Right lobe of liver (tissue), 6 donors: ENCODE data around the gene B4GALNT3. TPM values are rescaled to one million over a fixed set of nuclear protein-coding genes. Genes with fewer than 3 reads are reported as not detected.

Source experiments
- ATAC-seq, 4 donors: fragments of 200-7000 bp; cut with Tn5 transposase; one replicate each; pipeline ENCODE4 v1.9.1; 2020; ENCODE audit warnings: mild to moderate bottlenecking in 4 of 4, moderate library complexity in 4 of 4
- DNase-seq, 3 donors: peaks; one replicate each; pipeline ENCODE4 v3.0.0-alpha.2; 2020
- H3K27ac ChIP-seq, 3 donors: fragments of 200-600 bp; one replicate each; pipeline ENCODE4 v1.8.0; 2022
- H3K27me3 ChIP-seq, 2 donors: fragments of 200-600 bp; one replicate each; pipeline ENCODE4 v1.8.0; 2022
- H3K36me3 ChIP-seq, 4 donors: fragments of 200-600 bp; sonication (generic) in 1 of 4; one replicate each; pipeline versions ENCODE4 v1.5.1 to v1.8.0; 2017 to 2022; ENCODE audit warnings: control low read depth in 1 of 4
- H3K4me1 ChIP-seq, 4 donors: fragments of 200-600 bp; sonication (generic) in 1 of 4; one replicate each; pipeline versions ENCODE4 v1.5.1 to v1.8.0; 2017 to 2022; ENCODE audit warnings: control low read depth in 1 of 4
- H3K4me3 ChIP-seq, 3 donors: fragments of 200-600 bp; one replicate each; pipeline ENCODE4 v1.8.0; 2022
- H3K9me3 ChIP-seq, 4 donors: fragments of 200-600 bp; sonication (generic) in 1 of 4; one replicate each; pipeline versions ENCODE4 v1.5.1 to v1.8.0; 2017 to 2022; ENCODE audit warnings: control low read depth in 1 of 4
- POLR2A ChIP-seq: fragments of 450-650 bp; IDR thresholded peaks from one replicate; pipeline ENCODE4 v1.6.1; 2017; ENCODE audit warnings: antibody characterized with exemption, mild to moderate bottlenecking
- WGBS: methylation state at CpG from one replicate; pipeline ENCODE4 v1.1.6; 2018; ENCODE audit warnings: low coverage, low lambda C conversion rate; ENCODE audit not compliant: insufficient coverage; ENCODE audit errors: missing lambda C conversion rate; 5-methylcytosine and 5-hydroxymethylcytosine counted together
- intact Hi-C, 2 donors: fragments of 100-400 bp; cut with DNase I; formaldehyde crosslinking; loops; one replicate each; pipeline versions ENCODE4 v1.11.2 to v1.14.1; 2022
- total RNA-seq, 6 experiments: library from RNA; depleted of rRNA in 2 of 6; stranded (reverse); fragments of >200 nt in 2 of 6; fragmentation: NEBNext Ultra II Directional in 3 of 6; extraction: Animal tissue kit (Norgen Biotek cat#: 25700) in 3 of 6; gene quantifications; one replicate each; pipeline versions ENCODE4 v1.1.0 to v1.2.4, GENCODE V29; 2016 to 2023
- TF ChIP-seq, protein P1 (sequence below), 4 donors: fragments of 200-600 bp in 3 of 4; fragments of 450-650 bp in 1 of 4; IDR thresholded peaks; one replicate each; pipeline versions ENCODE4 v1.5.1 to v1.8.0; 2016 to 2022; ENCODE audit warnings: antibody characterized with exemption in 4 of 4, mild to moderate bottlenecking in 2 of 4
- donor health status: DM: no; HTN: yes; CAD: no.
- donor health status: DM: no; HTN: no; CAD: no.
- donor health status: DM: no; HTN: no; CAD: no.
- donor health status: DM: no; HTN: yes; CAD: no.
- donor health status: DM: no; HTN: yes; CAD: no.

The B4GALNT3 gene
- total RNA-seq, 6 experiments from 2014 or later, result 0.12 to 2.0 (median 0.38) TPM

DNA sequence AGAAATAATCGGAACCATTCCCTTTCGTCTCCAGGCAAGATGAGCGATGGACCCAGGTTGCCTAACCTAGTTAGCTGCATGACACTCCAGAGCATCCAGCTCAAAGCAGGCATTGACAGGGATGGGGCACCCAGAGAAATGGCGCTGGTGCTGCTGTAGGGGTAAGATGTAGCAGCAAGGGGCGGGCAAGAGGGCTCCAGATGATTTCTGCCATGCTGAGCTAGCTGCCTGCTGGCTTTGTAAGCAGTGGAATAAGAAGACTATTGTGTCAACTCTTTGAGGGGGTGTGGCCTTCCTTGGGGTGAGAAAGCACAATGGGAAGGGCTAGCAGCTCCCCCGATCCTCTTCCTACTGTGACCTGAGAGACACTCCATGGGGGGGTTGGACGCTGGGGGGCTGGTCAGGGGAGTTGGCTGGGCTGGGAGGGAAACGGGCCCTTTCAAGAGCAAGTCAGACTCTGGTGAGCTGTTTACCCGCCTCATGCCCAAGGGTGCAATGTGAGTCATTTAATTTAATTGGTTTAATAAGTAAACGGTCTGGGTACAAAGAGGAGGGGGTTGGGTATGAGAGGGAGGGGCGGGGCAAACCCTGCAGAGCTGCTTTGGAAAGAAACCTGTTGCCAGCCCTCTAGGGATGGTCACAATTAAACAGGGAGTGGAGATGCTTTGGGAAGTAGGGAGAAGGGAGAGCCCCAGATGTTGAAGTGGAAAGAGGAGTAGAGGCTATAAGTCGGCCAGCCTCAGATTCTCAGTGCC is 50.5 kb downstream of the B4GALNT3 start:
- no peaks in the 10 kb centered on the region for H3K4me1 ChIP-seq
- H3K4me3 ChIP-seq, result no peak overlapping the region
- TF ChIP-seq POLR2A, result no peak
- TF ChIP-seq, protein P1, sequence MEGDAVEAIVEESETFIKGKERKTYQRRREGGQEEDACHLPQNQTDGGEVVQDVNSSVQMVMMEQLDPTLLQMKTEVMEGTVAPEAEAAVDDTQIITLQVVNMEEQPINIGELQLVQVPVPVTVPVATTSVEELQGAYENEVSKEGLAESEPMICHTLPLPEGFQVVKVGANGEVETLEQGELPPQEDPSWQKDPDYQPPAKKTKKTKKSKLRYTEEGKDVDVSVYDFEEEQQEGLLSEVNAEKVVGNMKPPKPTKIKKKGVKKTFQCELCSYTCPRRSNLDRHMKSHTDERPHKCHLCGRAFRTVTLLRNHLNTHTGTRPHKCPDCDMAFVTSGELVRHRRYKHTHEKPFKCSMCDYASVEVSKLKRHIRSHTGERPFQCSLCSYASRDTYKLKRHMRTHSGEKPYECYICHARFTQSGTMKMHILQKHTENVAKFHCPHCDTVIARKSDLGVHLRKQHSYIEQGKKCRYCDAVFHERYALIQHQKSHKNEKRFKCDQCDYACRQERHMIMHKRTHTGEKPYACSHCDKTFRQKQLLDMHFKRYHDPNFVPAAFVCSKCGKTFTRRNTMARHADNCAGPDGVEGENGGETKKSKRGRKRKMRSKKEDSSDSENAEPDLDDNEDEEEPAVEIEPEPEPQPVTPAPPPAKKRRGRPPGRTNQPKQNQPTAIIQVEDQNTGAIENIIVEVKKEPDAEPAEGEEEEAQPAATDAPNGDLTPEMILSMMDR (IDR thresholded peaks at IDR 0.05), result no peak
- 47% methylated on average over 10 of the region's 12 CpGs for WGBS
- intact Hi-C loops, result no loop called here
- DNase-seq (no peak), ATAC-seq (no peak)
- H3K27me3 ChIP-seq, result no peaks in the 10 kb centered on the region
- H3K36me3 ChIP-seq, result no peaks in the 10 kb centered on the region
- H3K9me3 ChIP-seq, result no peaks in the 10 kb centered on the region
- H3K27ac ChIP-seq, result no peak overlapping the region

DNA sequence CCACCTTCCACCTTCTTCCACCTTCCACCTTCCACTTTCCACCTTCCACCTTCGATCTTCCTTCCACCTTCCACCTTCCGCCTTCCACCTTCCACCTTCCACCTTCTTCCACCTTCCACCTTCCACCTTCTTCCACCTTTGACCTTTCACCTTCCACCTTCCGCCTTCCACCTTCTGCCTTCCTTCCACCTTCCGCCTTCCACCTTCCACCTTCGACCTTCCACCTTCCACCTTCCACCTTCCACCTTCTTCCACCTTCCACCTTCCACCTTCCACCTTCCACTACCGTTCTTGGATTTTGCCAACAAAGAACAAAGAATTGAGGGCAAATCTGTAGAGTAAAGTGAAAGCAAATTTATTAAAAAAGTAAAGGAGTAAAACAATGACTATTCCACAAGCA is 53.2 kb downstream of the B4GALNT3 start:
- H3K4me3 ChIP-seq, result no peak overlapping the region
- intact Hi-C loops, result no loop called here
- H3K4me1 ChIP-seq, result no peaks in the 10 kb centered on the region
- WGBS, result 78% methylated on average over 6 of the region's 6 CpGs
- DNase-seq (no peak), ATAC-seq (no peak)
- no peak overlapping the region for H3K27ac ChIP-seq
- H3K27me3 ChIP-seq, result no peaks in the 10 kb centered on the region
- no peaks in the 10 kb centered on the region for H3K9me3 ChIP-seq
- no peak for TF ChIP-seq POLR2A
- TF ChIP-seq, protein P1 (IDR thresholded peaks at IDR 0.05), result no peak
- H3K36me3 ChIP-seq, result no peaks in the 10 kb centered on the region

DNA sequence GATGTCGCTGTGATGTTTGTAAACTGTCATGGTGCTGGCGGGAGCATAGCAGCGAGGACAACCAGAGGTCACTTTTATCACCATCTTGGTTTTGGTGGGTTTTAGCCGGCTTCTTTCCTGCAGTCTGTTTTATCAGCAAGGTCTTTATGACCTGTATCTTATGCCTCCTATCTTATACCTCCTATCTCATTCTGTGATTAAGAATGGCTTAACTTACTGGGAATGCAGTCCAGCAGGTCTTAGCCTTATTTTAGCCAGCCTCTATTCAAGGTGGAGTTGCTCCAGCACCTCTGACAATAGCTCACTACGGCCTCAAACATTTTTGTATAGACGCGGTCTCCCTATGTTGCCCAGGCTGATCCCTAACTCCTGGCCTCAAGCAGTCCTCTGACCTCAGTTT is 53.7 kb downstream of the B4GALNT3 start:
- H3K4me1 ChIP-seq, result no peaks in the 10 kb centered on the region
- intact Hi-C loops, result no loop called here
- no peak for TF ChIP-seq POLR2A
- TF ChIP-seq, protein P1 (IDR thresholded peaks at IDR 0.05), result no peak
- H3K27me3 ChIP-seq, result no peaks in the 10 kb centered on the region
- no peaks in the 10 kb centered on the region for H3K36me3 ChIP-seq
- no peaks in the 10 kb centered on the region for H3K9me3 ChIP-seq
- no peak overlapping the region for H3K4me3 ChIP-seq
- H3K27ac ChIP-seq, result no peak overlapping the region
- DNase-seq, result no peak
- WGBS, result 34% methylated on average over 5 of the region's 7 CpGs
- no peak for ATAC-seq

DNA sequence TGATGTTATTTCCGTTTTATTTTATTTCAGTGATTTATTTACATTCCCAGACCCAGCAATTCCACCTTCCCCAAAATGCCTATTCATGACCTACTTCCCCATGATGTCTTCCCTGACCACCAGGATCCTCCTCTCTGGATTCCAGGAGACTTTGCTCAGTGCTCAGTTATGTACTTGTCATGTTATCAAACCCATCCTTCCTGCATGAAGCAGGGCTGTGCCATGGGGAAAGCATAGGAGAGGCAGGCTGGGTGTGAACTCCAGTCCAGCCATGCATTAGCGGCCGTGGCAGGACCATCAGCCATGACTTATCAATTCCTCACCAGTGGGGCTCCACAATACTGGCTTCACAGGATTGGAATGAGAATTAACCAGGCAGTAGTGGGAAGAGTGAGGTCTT is 57.8 kb downstream of the B4GALNT3 start:
- Histone ChIP-seq H3K4me3 (no peak overlapping the region), H3K36me3 (no peaks in the 10 kb centered on the region), H3K27me3 (no peaks in the 10 kb centered on the region), H3K4me1 (no peaks in the 10 kb centered on the region), H3K27ac (no peak overlapping the region), H3K9me3 (no peaks in the 10 kb centered on the region)
- no peak for ATAC-seq
- no peak for DNase-seq
- WGBS, result 62% methylated on average over 3 of the region's 3 CpGs
- intact Hi-C loops, result no loop called here
- TF ChIP-seq POLR2A, result no peak
- TF ChIP-seq, protein P1 (IDR thresholded peaks at IDR 0.05), result no peak
